KOPT-K1 (cell line): ENCODE data around the gene WFDC9.
"Not testable (repeated sequence)": the region's sequence is repeated elsewhere in the genome, so short reads cannot be mapped to it uniquely, and the experiment has no call there.

Source experiments
- H3K27ac ChIP-seq: fragments of 200-600 bp; sonication (generic); 2 replicates; pipeline ENCODE4 v1.5.1; 2016; ENCODE audit warnings: antibody characterized with exemption, mild to moderate bottlenecking, low read depth, low read length; ENCODE audit not compliant: poor library complexity, severe bottlenecking
- H3K36me3 ChIP-seq: fragments of 200-600 bp; sonication (generic); 2 replicates; pipeline ENCODE4 v1.5.1; 2017; ENCODE audit warnings: antibody characterized with exemption, mild to moderate bottlenecking, low read length, moderate library complexity; ENCODE audit not compliant: insufficient read depth
- H3K9me3 ChIP-seq: fragments of 200-600 bp; sonication (generic); 2 replicates; pipeline ENCODE4 v1.5.1; 2017; ENCODE audit warnings: antibody characterized with exemption, low read length, mild to moderate bottlenecking; ENCODE audit not compliant: insufficient read depth, poor library complexity, severe bottlenecking

WFDC9 gene

DNA sequence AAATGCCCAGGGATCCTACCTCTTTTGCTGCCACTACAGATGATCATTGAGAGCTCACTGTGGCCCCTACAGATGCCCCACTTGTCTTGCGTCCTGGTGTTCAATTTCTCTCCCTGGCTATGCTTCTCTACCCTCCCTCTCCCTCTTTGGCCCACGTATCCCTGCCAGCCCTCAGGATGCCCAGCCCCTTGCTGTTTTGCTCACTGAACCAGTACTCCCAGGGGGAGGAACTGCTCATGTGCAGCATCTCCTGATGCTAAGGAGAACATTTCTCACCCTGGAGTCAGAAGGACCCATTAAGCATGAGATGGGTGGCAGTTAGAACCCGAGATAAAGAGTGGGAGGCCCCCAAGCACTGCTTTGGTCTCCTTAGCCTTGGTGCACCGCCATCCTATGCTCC, at the start of gene WFDC9:
WFDC9 (minus strand) TSS at position 101 of the 400 bp plus-strand sequence. CDS start 21,103 bp downstream, outside the sequence.
- Histone ChIP-seq H3K27ac (no peak within 1 kb of the TSS), H3K36me3 (no peaks in the 10 kb centered on the region), H3K9me3 (no peaks in the 10 kb centered on the region)

- H3K36me3 ChIP-seq: no peaks in the 10 kb centered on the region
- H3K27ac ChIP-seq: no peak overlapping the region
- H3K9me3 ChIP-seq: peaks cover 15% of the 10 kb centered on the region
Measured at GRCh38 chr20:45679650-45680049, 48.6 kb upstream of the WFDC9 start.

- no peak overlapping the region for H3K27ac ChIP-seq
- H3K9me3 ChIP-seq: no peaks in the 10 kb centered on the region
- H3K36me3 ChIP-seq: no peaks in the 10 kb centered on the region
Measured at GRCh38 chr20:45672765-45673164, 41.7 kb upstream of the WFDC9 start.

DNA sequence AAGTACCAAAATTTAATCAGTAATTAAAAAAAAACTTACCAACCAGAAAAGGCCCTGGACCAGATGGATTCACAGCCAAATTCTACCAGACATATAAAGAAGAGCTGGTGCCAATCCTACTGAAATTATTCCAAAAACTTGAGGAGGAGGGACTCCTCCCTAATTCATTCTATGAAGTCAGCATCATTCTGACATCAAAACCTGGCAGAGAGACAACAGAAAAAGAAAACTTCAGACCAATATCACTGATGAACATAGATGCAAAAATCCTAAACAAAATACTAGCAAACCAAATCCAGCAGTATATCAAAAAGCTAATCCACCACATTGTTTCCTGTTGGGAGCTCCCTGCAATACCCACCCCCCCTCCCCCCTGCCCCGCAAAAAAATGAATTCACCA, 39.1 kb upstream of the WFDC9 start, which contains the start of gene WFDC11:
WFDC11 (minus strand) TSS at position 101 of the 400 bp plus-strand sequence. CDS start 19,639 bp downstream, outside the sequence.
- Histone ChIP-seq H3K27ac (no peak within 1 kb of the TSS), H3K9me3 (no peaks in the 10 kb centered on the region), H3K36me3 (no peaks in the 10 kb centered on the region)

DNA sequence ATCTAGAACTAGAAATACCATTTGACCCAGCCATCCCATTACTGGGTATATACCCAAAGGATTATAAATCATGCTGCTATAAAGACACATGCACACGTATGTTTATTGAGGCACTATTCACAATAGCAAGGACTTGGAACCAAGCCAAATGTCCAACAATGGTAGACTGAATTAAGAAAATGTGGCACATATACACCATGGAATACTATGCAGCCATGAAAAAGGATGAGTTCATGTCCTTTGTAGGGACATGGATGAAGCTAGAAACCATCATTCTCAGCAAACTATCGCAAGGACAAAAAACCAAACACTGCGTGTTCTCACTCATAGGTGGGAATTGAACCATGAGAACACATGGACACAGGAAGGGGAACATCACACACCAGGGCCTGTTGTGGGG, 26.0 kb upstream of the WFDC9 start:
- H3K9me3 ChIP-seq, H3K27ac ChIP-seq, H3K36me3 ChIP-seq: not testable (repeated sequence)

DNA sequence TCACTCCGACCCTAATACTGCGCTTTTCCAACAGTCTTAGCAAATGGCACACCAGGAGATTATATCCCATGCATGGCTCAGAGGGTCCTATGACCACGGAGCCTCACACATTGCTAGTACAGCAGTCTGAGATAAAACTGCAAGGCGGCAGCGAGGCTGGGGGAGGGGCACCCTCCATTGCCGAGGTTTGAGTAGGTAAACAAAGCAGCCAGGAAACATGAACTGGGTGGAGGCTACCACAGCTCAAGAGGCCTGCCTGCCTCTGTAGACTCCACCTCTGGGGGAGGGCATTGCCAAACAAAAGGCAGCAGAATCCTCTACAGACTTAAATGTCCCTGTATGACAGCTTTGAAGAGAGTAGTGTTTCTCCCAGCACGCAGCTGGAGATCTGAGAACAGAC, 20.6 kb upstream of the WFDC9 start:
- H3K9me3 ChIP-seq, H3K27ac ChIP-seq, H3K36me3 ChIP-seq: not testable (repeated sequence)

- H3K27ac ChIP-seq: no peak overlapping the region
Measured at GRCh38 chr20:45649312-45649863, 18.3 kb upstream of the WFDC9 start.

DNA sequence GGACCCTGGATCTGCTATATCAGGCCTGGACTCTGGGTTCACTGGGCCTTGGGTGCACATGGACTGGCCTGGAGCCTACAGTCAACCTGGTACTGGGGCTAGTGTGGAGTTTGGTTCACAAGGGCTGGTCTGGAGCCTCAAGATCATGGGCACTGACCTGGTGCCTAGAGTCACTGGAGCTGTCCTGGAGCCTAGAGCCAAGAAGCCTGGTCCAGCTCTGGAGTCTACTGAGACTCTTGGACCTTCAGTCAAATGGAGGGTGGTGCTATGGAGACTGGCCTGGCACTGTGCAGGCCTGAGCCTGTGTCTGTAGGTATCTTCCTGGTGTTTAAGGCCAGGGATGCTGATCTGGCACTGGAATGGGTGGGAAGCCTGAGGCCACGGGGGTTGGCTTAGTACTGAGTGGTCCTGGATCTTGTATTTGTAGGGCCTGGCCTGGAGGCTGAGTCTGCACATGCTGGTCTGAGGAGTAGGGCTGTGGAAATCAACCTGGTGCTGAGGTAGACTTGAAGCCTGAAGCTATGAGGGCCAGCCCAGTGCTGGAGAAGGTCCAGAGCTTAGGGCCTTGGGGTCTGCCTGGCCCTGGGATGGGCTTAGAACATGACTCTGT, 16.5 kb upstream of the WFDC9 start:
- Histone ChIP-seq H3K36me3 (no peaks in the 10 kb centered on the region), H3K9me3 (peaks cover 5% of the 10 kb centered on the region), H3K27ac (no peak overlapping the region)

More at GRCh38 chr20:45649312-45649863, 18.3 kb upstream of the WFDC9 start:
- Histone ChIP-seq H3K9me3 (peaks cover 5% of the 10 kb centered on the region), H3K36me3 (no peaks in the 10 kb centered on the region)

GRCh38 chr20:45646875-45647274, 15.8 kb upstream of the WFDC9 start:
- Histone ChIP-seq H3K36me3 (no peaks in the 10 kb centered on the region), H3K9me3 (peaks cover 5% of the 10 kb centered on the region), H3K27ac (no peak overlapping the region)

DNA sequence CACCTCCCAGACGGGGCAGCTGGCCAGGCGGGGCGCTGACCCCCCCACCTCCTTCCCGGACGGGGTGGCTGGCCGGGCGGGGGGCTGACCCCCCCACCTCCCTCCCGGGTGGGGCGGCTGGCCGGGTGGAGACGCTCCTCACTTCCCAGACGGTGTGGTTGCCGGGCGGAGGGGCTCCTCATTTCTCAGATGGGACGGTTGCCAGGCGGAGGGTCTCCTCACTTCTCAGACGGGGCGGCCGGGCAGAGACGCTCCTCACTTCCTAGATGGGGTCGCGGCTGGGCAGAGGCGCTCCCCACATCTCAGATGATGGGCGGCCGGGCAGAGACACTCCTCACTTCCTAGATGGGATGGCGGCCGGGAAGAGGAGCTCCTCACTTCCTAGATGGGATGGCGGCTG, 14.8 kb upstream of the WFDC9 start:
- H3K36me3 ChIP-seq, H3K9me3 ChIP-seq, H3K27ac ChIP-seq: not testable (repeated sequence)

DNA sequence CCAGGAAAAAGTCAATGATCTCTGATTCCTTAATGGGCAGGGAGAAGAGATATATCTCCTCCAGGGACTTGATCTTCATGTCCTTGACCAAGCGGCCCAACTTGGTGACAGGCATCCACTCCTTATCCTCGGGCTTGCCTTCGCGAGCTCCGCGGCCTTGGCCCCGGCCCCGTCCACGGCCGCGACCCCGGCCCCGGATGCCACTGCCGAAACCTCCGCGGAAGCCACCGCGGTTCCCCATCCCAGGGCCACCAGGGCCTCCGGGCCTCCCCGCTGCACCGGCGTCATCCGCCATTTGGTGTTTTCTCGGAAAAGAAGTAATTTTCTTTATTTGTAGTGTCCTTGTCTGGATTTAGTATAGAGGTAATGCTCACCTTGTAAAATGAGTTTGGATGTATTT, 10.0 kb upstream of the WFDC9 start:
- not testable (repeated sequence) for H3K36me3 ChIP-seq, H3K9me3 ChIP-seq, H3K27ac ChIP-seq

- no peaks in the 10 kb centered on the region for H3K36me3 ChIP-seq
- no peaks in the 10 kb centered on the region for H3K9me3 ChIP-seq
- no peak overlapping the region for H3K27ac ChIP-seq
Measured at GRCh38 chr20:45639687-45640086, 8.6 kb upstream of the WFDC9 start.

- Histone ChIP-seq H3K9me3 (no peaks in the 10 kb centered on the region), H3K27ac (no peak overlapping the region), H3K36me3 (no peaks in the 10 kb centered on the region)
Measured at GRCh38 chr20:45636513-45636912, 5.4 kb upstream of the WFDC9 start.

DNA sequence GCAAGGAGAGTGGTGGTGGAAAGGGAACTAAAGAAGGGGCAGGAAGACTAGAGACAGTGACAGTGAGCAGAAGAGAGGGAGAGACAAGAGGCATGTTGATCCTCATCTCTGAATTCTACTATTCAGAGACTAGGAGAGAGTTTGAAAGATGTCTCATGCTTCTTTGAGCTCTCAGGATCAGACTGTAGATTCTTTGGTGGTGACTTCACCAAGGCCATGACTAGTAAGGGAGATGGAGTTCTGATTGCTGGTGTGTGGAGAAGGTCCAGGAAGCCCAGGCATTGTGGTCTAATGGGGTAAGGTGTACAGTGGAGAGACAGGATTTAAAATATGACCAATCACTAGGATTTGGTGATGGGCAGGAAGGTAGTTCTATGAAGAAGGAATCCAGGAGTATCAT, 713 bp downstream of the WFDC9 start:
- H3K27ac ChIP-seq: no peak overlapping the region
- H3K9me3 ChIP-seq: peaks cover 2% of the 10 kb centered on the region
- no peaks in the 10 kb centered on the region for H3K36me3 ChIP-seq

DNA sequence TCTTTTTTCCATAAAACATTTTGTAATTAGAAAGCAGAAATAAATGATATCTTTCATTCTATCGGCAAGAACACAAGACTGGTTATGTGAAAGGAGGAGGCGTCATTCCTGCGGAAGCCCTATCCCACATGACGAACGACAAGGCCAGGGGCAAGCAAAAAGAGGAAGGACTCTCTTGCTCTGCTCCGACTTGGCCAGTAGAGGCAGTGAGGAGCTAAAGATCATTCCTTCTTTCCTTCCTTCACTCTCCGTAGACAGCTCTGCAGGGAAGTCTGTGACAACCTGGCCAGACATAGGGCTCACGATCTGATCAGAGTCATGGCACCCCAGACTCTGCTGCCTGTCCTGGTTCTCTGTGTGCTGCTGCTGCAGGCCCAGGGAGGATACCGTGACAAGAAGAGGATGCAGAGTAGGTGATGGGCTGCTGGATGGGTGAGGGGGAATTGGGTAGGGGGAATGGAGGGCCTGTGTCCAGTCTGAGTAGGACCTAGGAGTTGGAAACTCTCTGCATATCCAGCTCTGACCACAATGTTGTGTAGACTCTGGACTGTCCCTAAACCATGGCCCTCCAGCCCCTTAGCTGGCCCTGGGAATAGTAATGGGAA, 1.5 kb downstream of the WFDC9 start, which contains the start of gene WFDC10A:
WFDC10A (plus strand) TSS at position 244 of the 605 bp plus-strand sequence; CDS start at position 319, 75 bp downstream.
- Histone ChIP-seq H3K27ac (no peak within 1 kb of the TSS), H3K36me3 (no peaks in the 10 kb centered on the region), H3K9me3 (peaks cover 7% of the 10 kb centered on the region)

DNA sequence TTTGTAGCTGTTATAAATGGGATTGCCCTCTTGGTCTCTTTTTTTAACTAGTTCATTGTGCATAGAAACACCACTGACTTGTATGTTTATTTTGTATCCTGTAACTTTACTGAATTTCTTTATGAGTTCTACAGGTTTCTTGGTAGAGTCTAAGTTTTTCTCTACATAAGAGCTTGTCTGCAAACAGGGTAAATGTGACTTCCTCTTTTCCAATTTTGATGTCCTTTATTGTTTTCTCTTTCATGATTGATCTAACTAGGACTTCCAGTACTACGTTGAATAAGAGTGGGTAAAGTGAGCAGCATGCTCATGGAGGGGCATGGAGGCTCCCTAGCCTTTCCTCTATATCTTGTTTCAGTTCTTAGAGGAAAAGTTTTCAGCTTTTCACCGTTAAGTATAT, 4.5 kb downstream of the WFDC9 start:
- no peak overlapping the region for H3K27ac ChIP-seq
- H3K36me3 ChIP-seq: no peaks in the 10 kb centered on the region
- peaks cover 7% of the 10 kb centered on the region for H3K9me3 ChIP-seq
